TTC549 (cell line): ENCODE data around the gene SPECC1L.

Experiments
- FAIRE-seq: peaks from 2 replicates; lab custom pipeline; 2012; peaks lifted over from hg19 to GRCh38; lab: Jason Lieb, UNC

SPECC1L gene

GRCh38 chr22:24431309-24432034 is 160.8 kb downstream of the SPECC1L start:
- no peak for FAIRE-seq

DNA sequence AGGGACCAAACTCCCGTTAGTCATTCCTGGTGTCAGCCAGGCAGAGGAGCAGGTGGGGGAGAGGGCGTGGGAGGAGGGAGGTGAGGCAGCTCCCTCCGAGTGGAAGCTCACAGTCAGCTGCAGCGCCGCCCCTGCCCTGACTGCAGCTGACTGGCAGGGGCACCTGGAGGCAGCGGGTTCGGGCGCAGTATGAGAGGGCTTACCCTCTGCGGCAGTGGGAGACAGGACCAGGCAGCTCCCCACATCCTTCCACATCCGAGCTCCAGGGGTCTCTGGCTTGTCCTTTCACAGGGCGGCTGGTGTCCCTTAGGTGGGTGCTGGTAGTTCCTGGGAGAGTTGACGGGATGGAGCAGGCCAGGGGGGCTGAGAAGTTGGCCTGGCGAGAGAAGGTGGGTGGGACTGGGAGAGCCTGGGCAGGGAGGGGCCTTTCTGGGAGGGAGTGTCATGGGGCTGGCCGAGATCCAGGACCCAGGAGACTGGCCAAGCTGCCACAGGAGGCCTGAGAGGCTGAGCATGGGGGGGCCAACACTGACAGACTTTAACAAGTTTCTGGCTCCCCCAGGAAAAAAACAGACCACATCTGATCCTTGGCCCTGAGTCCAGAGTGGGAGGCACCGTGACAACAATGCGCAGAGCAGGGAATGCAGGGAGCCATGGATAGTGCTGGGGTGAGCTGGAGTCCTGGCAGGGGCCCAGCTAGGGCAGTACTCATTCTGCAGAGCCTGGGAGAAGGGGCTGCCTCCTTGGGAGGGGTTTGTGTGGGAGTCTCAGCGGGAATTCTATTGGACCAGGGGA is 161.6 kb downstream of the SPECC1L start:
- FAIRE-seq = no peak

GRCh38 chr22:24433001-24433827 is 162.6 kb downstream of the SPECC1L start:
- FAIRE-seq = no peak

DNA sequence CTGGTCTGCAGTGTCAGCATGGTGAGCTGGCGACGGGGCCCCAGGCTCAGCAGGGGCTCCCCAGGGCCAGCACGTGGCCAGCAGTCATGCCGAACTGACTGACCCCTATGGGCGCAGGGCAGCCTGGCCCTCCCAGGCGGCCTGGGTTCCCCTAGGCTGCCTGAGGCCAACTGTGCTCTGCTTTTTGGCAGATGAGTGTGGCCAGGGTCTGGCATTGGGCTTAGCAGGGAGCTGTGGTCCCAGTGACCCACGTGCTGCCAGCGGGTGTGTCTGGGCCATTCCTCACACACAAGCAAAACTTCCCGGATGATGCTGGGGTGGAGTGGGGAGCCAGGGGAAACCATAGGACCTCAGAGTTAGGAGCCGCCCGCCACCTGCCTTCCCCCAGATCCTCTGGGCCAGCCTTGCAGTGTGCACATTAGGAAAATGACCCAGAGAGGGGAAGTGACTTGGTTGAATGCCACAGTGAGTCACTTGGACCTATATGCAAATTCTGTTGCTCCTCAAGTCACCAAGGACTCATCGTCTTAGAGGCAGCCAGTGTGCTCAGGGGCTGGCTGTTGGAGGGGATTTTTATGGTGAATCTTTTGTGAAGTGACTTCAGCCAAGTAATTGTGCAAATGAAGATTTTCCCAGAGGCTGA is 163.3 kb downstream of the SPECC1L start:
- FAIRE-seq = no peak

DNA sequence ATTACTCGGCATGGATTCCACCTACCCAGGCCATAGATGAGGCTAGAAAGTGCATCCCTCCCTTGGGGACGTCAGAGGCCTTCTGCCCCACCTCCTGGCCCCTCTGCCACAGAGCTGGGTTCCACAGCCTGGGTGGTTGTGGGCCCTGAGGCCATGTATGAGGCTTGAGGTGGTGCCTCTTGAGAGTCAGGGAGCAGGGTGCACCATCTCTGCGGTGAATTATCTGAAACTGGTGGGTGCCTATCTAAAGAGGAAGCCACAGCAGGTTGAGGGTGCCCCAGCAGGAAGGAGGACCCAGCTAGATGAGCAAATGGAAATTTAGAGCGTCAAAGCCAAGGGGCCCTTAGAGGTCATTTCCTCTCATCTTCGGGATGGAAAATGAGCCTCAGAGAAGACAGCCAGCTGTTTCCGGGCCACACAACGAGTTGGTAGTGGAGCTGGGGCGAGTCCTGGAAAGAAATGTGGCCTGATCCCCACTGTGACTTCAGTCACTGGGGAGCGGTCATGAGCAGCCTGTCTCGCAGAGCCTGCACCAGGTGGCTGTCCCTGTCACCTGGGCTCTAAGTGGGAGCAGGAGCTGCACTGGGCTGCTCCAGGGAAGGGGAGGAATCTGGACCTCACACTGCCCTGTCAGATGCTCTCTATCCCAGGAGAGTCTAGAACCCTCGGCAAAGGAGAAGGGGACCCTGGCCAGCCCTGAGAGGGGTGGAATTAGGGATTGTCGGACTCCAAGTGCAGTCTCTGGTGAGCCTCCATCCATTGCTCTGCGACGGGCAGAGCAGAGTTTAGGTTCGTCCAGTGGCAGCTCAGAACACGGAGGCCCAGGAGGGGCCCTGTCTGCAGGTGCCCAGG is 164.1 kb downstream of the SPECC1L start:
- no peak for FAIRE-seq

GRCh38 chr22:24435323-24435645 is 164.7 kb downstream of the SPECC1L start:
- no peak for FAIRE-seq

DNA sequence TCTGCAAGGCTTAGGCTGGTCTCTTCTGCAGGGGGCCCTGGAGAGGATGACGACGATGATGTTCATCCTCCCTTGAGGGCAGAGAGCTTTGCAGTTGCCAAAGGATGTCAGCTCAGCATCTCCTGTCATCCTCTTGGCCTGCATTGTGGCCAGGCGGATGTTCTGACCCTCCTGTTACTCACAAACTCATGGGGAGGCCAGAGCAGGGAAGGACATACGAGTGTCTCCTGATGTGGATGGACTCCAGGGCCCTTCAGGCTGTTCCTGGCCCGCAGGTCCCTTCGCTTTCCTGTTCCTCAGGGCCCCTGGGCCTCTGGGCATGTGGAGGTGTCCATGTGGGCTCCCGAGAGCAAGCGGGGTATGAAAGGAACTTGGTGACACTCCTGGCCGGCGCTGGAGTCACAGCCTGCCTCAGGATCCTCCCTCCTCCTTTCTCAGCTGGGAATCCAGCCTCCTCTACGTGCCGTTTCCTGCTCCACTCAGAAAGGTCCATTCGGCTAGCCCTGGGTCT is 165.3 kb downstream of the SPECC1L start:
- no peak for FAIRE-seq

DNA sequence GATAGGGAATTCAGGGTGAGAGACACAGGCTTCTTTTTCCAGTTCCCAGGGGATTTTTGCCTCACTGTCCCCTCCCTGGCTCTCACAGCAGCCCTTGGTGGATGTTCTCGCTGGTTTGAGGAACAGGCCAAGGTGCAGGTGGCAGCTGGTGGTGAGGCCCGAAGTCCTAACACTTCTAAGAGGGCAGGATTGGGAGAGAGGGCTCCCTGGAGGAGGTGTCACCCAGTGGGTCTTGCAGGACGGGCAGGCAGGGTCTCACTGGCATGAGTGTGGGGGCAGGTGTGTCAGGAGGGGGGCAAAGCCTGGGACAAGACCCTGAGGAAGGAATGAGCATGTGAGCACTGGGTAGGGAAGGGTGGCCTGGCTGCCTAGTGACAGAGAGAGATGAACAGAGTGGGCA is 165.9 kb downstream of the SPECC1L start:
- no peak for FAIRE-seq

- no peak for FAIRE-seq
These were observed 166.5 kb downstream of the SPECC1L start for GRCh38 chr22:24437091-24437490.

GRCh38 chr22:24437741-24438328 is 167.2 kb downstream of the SPECC1L start:
- no peak for FAIRE-seq

DNA sequence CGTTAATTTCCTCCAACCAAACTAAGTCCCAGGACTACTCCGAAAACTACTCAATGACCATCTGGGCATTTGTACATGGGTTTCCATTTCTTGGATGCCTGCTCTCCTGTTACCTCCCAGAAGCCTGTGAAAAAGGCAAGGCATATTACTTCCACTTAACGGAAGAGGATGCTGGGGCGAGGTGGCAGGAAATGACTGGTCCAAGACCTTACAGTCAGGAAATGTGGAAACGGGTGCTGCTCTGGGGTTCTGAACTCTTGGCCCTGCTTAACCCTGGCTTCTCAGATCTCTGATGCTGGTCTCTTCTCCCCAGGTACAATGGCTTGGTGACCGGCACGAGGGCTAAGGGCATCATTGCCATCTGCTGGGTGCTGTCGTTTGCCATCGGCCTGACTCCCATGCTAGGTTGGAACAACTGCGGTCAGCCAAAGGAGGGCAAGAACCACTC is 169.7 kb downstream of the SPECC1L start:
- FAIRE-seq = no peak

DNA sequence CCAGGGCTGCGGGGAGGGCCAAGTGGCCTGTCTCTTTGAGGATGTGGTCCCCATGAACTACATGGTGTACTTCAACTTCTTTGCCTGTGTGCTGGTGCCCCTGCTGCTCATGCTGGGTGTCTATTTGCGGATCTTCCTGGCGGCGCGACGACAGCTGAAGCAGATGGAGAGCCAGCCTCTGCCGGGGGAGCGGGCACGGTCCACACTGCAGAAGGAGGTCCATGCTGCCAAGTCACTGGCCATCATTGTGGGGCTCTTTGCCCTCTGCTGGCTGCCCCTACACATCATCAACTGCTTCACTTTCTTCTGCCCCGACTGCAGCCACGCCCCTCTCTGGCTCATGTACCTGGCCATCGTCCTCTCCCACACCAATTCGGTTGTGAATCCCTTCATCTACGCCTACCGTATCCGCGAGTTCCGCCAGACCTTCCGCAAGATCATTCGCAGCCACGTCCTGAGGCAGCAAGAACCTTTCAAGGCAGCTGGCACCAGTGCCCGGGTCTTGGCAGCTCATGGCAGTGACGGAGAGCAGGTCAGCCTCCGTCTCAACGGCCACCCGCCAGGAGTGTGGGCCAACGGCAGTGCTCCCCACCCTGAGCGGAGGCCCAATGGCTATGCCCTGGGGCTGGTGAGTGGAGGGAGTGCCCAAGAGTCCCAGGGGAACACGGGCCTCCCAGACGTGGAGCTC is 170.2 kb downstream of the SPECC1L start:
- FAIRE-seq = no peak

DNA sequence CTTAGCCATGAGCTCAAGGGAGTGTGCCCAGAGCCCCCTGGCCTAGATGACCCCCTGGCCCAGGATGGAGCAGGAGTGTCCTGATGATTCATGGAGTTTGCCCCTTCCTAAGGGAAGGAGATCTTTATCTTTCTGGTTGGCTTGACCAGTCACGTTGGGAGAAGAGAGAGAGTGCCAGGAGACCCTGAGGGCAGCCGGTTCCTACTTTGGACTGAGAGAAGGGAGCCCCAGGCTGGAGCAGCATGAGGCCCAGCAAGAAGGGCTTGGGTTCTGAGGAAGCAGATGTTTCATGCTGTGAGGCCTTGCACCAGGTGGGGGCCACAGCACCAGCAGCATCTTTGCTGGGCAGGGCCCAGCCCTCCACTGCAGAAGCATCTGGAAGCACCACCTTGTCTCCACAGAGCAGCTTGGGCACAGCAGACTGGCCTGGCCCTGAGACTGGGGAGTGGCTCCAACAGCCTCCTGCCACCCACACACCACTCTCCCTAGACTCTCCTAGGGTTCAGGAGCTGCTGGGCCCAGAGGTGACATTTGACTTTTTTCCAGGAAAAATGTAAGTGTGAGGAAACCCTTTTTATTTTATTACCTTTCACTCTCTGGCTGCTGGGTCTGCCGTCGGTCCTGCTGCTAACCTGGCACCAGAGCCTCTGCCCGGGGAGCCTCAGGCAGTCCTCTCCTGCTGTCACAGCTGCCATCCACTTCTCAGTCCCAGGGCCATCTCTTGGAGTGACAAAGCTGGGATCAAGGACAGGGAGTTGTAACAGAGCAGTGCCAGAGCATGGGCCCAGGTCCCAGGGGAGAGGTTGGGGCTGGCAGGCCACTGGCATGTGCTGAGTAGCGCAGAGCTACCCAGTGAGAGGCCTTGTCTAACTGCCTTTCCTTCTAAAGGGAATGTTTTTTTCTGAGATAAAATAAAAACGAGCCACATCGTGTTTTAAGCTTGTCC is 171.0 kb downstream of the SPECC1L start:
- no peak for FAIRE-seq

GRCh38 chr22:24442352-24442744 is 171.7 kb downstream of the SPECC1L start:
- no peak for FAIRE-seq

GRCh38 chr22:24443668-24444067 is 173.0 kb downstream of the SPECC1L start:
- FAIRE-seq = no peak

DNA sequence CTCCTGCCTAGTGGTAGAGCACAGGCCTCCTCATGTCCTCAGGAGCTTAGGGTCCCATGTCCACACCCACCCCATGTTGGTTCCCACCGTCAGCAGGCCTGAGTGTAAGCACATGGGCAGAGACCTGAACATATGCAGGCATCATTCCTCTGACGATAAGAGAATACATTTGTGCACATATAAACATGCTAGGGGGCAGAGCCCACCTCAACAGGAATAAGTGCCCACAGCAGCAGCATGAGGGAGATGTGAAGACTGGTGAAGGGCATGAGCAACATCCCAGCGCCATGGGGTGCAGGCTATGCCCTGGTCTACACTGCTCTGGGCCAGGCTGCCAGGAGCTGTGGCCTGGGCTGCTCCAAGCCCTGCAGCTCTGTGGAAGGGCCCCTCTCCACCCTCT is 173.6 kb downstream of the SPECC1L start:
- FAIRE-seq = no peak

DNA sequence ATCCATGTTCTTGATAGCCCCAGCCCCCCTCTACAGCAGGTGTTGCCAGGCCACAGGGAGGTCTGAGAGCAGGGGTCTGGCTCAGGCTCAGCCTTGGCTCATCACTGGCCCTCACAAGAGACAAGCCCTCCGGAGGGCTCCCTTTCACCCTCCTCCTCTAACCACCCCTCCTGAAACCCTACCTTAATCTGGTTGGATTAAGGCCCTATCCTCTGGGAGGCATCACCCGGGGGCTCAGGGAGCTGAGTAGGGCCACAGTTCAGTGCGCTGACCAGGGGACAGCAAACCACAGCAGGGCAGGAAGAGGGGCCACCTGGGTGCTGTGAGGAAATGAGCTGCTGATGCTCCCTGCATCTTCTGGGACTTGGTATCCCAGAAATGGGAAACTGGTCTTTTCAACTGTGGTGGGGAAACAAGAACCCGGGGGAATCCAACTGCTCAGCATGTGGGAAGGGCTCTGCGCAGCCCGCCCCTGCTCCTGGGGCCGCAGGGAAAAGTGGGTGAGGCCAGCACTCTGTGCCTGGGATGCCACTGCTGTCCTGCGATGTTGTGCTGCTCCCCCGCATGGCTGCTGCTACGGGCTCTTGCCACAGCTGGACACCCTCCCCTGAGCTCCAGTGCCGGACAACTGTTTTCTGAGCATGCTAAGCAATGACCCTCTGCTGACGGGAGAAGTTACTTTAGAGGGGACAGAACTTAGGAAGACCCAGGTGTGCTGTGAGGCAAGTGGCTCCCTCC is 174.3 kb downstream of the SPECC1L start:
- no peak for FAIRE-seq

DNA sequence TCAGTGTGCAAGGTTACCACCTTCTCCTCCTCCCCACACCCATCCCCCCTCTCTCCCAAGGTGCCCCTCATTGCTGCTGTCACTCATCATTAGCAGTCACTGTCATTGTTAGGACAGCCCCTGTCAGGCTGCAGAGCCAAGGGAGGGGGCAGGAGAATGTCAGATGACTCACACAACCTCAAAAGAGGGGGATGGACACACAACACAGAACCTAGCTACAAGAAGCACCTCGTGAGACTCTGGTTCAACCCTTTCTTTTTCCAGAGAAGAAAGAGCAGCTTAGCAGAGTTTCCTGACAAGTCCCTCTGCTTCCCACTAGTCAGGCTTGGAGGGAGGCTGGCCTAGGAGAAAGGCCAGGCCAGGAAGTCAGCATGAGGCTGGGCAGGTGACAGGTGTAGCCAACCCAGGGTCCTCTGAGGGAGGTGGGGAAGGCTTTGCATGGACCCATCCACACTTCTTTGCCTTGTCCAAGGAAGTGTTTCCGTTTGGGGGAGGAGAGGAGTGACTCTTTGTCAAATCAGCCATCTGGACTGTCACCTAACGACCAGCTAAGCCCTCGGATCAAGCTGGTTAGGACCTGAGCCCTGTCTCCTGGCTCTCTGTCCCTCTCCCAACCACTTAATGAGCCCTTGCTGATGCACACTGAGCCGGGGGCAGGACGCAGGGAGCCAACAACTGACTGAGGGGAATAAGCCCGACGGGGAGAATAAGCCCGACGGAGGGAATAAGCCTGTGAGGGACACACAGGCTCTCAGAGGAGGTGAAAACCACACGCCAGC is 175.0 kb downstream of the SPECC1L start:
- FAIRE-seq = no peak
